NCI-H446 treated with DMSO at 0.1 percent for 48 hours (cell line): ENCODE results near the gene HMGN1.
A peak's percentile ranks its signal among the peaks of the same experiment; 100 is the strongest.

Source experiments
- DNase-seq: peaks from one replicate; lab custom pipeline; 2025; lab: John Stamatoyannopoulos, UW

Gene HMGN1

GRCh38 chr21:39330001-39330400 lies 18.9 kb downstream of the HMGN1 start:
- no peak for DNase-seq

- no peak for DNase-seq
Measured at GRCh38 chr21:39327727-39328126, 21.2 kb downstream of the HMGN1 start.

- no peak for DNase-seq
Measured at GRCh38 chr21:39326607-39327307, 22.1 kb downstream of the HMGN1 start.

GRCh38 chr21:39325458-39325857 lies 23.4 kb downstream of the HMGN1 start:
- DNase-seq: no peak

GRCh38 chr21:39321424-39321823 lies 27.5 kb downstream of the HMGN1 start:
- DNase-seq: no peak

GRCh38 chr21:39319814-39320332 lies 29.0 kb downstream of the HMGN1 start:
- no peak for DNase-seq

GRCh38 chr21:39319251-39319756 lies 29.6 kb downstream of the HMGN1 start:
- no peak for DNase-seq

- DNase-seq: no peak
Measured at GRCh38 chr21:39318091-39318959, 30.6 kb downstream of the HMGN1 start.

GRCh38 chr21:39317134-39318090 lies 31.5 kb downstream of the HMGN1 start:
- DNase-seq: no peak

GRCh38 chr21:39316729-39317128 lies 32.2 kb downstream of the HMGN1 start:
- DNase-seq: no peak

- DNase-seq: no peak
Measured at GRCh38 chr21:39315603-39316445, 33.1 kb downstream of the HMGN1 start.

- DNase-seq: peak; percentile 43
Measured at GRCh38 chr21:39314143-39315027, 34.5 kb downstream of the HMGN1 start.

- peak; percentile 73 for DNase-seq
Measured at GRCh38 chr21:39313571-39314142, 35.2 kb downstream of the HMGN1 start, which contains the start of gene BRWD1. BRWD1 (minus strand) TSS chr21:39313632; CDS start chr21:39313491, 141 bp downstream.

- no peak for DNase-seq
Measured at GRCh38 chr21:39313042-39313570, 35.8 kb downstream of the HMGN1 start.

GRCh38 chr21:39312112-39313041 lies 36.5 kb downstream of the HMGN1 start:
- DNase-seq: peak; percentile 82

GRCh38 chr21:39311164-39311563 lies 37.7 kb downstream of the HMGN1 start:
- no peak for DNase-seq

- DNase-seq: no peak
Measured at GRCh38 chr21:39307466-39307865, 41.4 kb downstream of the HMGN1 start.

GRCh38 chr21:39300587-39300986 lies 48.3 kb downstream of the HMGN1 start:
- no peak for DNase-seq
